K562 (cell line): Measurements from ENCODE around the gene PPP1R14B. TPM values are rescaled to one million over a fixed set of nuclear protein-coding genes. Genes with fewer than 3 reads are reported as not detected.

Experiments
- ATAC-seq: fragments of 200-7000 bp; cut with Tn5 transposase; 3 replicates; pipeline ENCODE4 v1.9.1; 2020; ENCODE audit warnings: moderate library complexity
- BruUV-seq: library from RNA; stranded (reverse); fragments of 400-500 nt; replicated peaks from 2 replicates; lab custom pipeline; 2021; lab: Mats Ljungman, UMichigan
- CTCF ChIA-PET: fragments of 300-600 bp; formaldehyde crosslinking; extraction: SDS; loops from one replicate; lab custom pipeline; 2021; ENCODE audit warnings: low intra/inter-chr PET ratio; lab: Yijun Ruan, JAX
- POLR2A ChIA-PET: fragments of 300-600, 350-650 bp; sonication (Branson Sonifier 250); formaldehyde crosslinking; extraction: SDS; loops from one replicate; lab custom pipeline; 2021; ENCODE audit warnings: antibody characterized with exemption, inconsistent platforms; lab: Yijun Ruan, JAX
- DNase-seq, 4 experiments: peaks; one replicate each; pipeline versions ENCODE4 v3.0.0 to v3.0.0-alpha.2; 2011 to 2018; ENCODE audit warnings: low spot score in 3 of 4, mixed read lengths in 3 of 4; ENCODE audit errors: extremely low read depth in 1 of 4
- FAIRE-seq: peaks from 2 replicates; lab custom pipeline; 2011; peaks lifted over from hg19 to GRCh38; lab: Jason Lieb, UNC
- H2AFZ ChIP-seq: 2 replicates; pipeline ENCODE4 v1.6.0; 2011; ENCODE audit warnings: low read depth, low read length, control low read depth, inconsistent platforms
- H3K27ac ChIP-seq: fragments of 200-600 bp; 3 replicates; pipeline ENCODE4 v1.8.0; 2011; ENCODE audit warnings: low read depth, mild to moderate bottlenecking, control low read depth, inconsistent platforms, low read length, moderate library complexity, mixed read lengths; ENCODE audit errors: extremely low read depth
- H3K27me3 ChIP-seq, 2 experiments: fragments of 300-600 bp in 1 of 2; 2 replicates in 1 of 2; 3 replicates in 1 of 2; pipeline versions ENCODE4 v1.6.0 to v1.8.0; 2011; ENCODE audit warnings: inconsistent platforms in 2 of 2, low read length in 2 of 2, mild to moderate bottlenecking in 1 of 2, mixed read lengths in 1 of 2, moderate library complexity in 1 of 2; ENCODE audit not compliant: control insufficient read depth in 2 of 2, insufficient read depth in 2 of 2
- H3K36me3 ChIP-seq: fragments of 300-600 bp; 3 replicates; pipeline ENCODE4 v1.8.0; 2011; ENCODE audit warnings: mild to moderate bottlenecking, low read length, inconsistent platforms; ENCODE audit not compliant: control insufficient read depth, insufficient read depth
- H3K4me1 ChIP-seq, 2 experiments: fragments of 200-600 bp in 1 of 2; replicated peaks in 1 of 2; 2 replicates in 1 of 2; 3 replicates in 1 of 2; pipeline versions ENCODE4 v1.5.1 to v1.8.0; 2011; ENCODE audit warnings: inconsistent platforms in 2 of 2, low read length in 2 of 2, mild to moderate bottlenecking in 1 of 2, mixed read lengths in 1 of 2, moderate library complexity in 1 of 2; ENCODE audit not compliant: control insufficient read depth in 2 of 2, insufficient read depth in 2 of 2
- H3K4me2 ChIP-seq: 2 replicates; pipeline ENCODE4 v1.6.1; 2011; ENCODE audit warnings: low read length, control low read depth, inconsistent platforms, mixed read lengths; ENCODE audit not compliant: insufficient read depth
- H3K4me3 ChIP-seq: fragments of 200-600 bp; sonication (generic), shearing (Covaris generic); 2 replicates; pipeline ENCODE4 v1.5.1; 2016; ENCODE audit warnings: control low read depth, inconsistent platforms
- H3K79me2 ChIP-seq: fragments of 200-600 bp; 3 replicates; pipeline ENCODE4 v1.8.0; 2011; ENCODE audit warnings: low read length, inconsistent platforms; ENCODE audit not compliant: control insufficient read depth, insufficient read depth
- H3K9ac ChIP-seq, 2 experiments: 2 replicates each; pipeline versions ENCODE4 v1.6.0 to v1.6.1; 2011; ENCODE audit warnings: low read depth in 2 of 2, low read length in 2 of 2, control low read depth in 1 of 2, inconsistent platforms in 1 of 2, mild to moderate bottlenecking in 1 of 2, mixed read lengths in 1 of 2; ENCODE audit not compliant: insufficient read depth in 1 of 2
- H3K9me1 ChIP-seq: one replicate; pipeline ENCODE4 v1.6.0; 2011; ENCODE audit warnings: inconsistent platforms, mild to moderate bottlenecking, low read length, moderate library complexity; ENCODE audit not compliant: control insufficient read depth, insufficient read depth
- H3K9me3 ChIP-seq: replicated peaks from 2 replicates; pipeline ENCODE4 v1.5.1; 2011; ENCODE audit warnings: low read depth, low read length, inconsistent platforms; ENCODE audit not compliant: control insufficient read depth, insufficient read depth
- H4K20me1 ChIP-seq: replicated peaks from 2 replicates; pipeline ENCODE4 v1.6.1; 2011; ENCODE audit warnings: low read length, inconsistent platforms, mixed read lengths; ENCODE audit not compliant: control insufficient read depth, insufficient read depth
- CBX3 ChIP-seq, 2 experiments: IDR thresholded peaks; 1 replicate in 1 of 2; 2 replicates in 1 of 2; pipeline ENCODE4 v1.6.1; 2012; ENCODE audit warnings: inconsistent platforms in 2 of 2, low read length in 2 of 2, borderline replicate concordance in 1 of 2, control low read depth in 1 of 2
- E2F3 ChIP-seq: fragments of 250-450 bp; sonication (Bioruptor Pico); IDR thresholded peaks from 2 replicates; pipeline ENCODE4 v1.4.0; 2020; ENCODE audit warnings: mild to moderate bottlenecking
- MAZ ChIP-seq, 2 experiments: fragments of 450-650 bp in 1 of 2; sonication (generic) in 1 of 2; formaldehyde crosslinking; IDR thresholded peaks in 1 of 2; conservative IDR thresholded peaks in 1 of 2; 2 replicates each; pipeline versions ENCODE4 v1.4.0 to v1.5.0; 2020; ENCODE audit warnings: mild to moderate bottlenecking in 1 of 2, missing genetic modification reagents in 1 of 2
- NFXL1 ChIP-seq: fragments of 450-650 bp; formaldehyde crosslinking; IDR thresholded peaks from 2 replicates; pipeline ENCODE4 v1.4.0; 2021; ENCODE audit warnings: mild to moderate bottlenecking
- POLR2A ChIP-seq: fragments of 450-650 bp; conservative IDR thresholded peaks from 2 replicates; pipeline ENCODE4 v1.6.1; 2016
- THAP7 ChIP-seq: fragments of 250-450 bp; sonication (Bioruptor Pico); IDR thresholded peaks from 2 replicates; pipeline ENCODE4 v1.5.0; 2021
- ZBTB11 ChIP-seq, 3 experiments: fragments of 200-800 bp in 1 of 3; fragments of 250-450 bp in 1 of 3; fragments of 450-650 bp in 1 of 3; sonication (Bioruptor Pico) in 1 of 3; sonication (Bioruptor generic) in 1 of 3; formaldehyde crosslinking in 1 of 3; IDR thresholded peaks; 2 replicates each; pipeline versions ENCODE4 v1.6.1 to v1.8.0; 2016 to 2022; ENCODE audit warnings: mild to moderate bottlenecking in 2 of 3, missing genetic modification characterization in 2 of 3, missing compliant biosample characterization in 1 of 3, moderate library complexity in 1 of 3
- ZNF444 ChIP-seq: fragments of 250-450 bp; sonication (Bioruptor Pico); IDR thresholded peaks from 2 replicates; pipeline ENCODE4 v1.4.0; 2020; ENCODE audit warnings: mild to moderate bottlenecking, moderate library complexity
- ZNF551 ChIP-seq: fragments of 250-450 bp; sonication (Bioruptor Pico); IDR thresholded peaks from 2 replicates; pipeline ENCODE4 v1.5.0; 2021; ENCODE audit warnings: mild to moderate bottlenecking, moderate library complexity
- ZNF655 ChIP-seq: fragments of 250-450 bp; sonication (Bioruptor Pico); IDR thresholded peaks from 2 replicates; pipeline ENCODE4 v1.5.0; 2021
- ZNF707 ChIP-seq: fragments of 250-450 bp; sonication (Bioruptor Pico); conservative IDR thresholded peaks from 2 replicates; pipeline ENCODE4 v1.8.0; 2022; ENCODE audit warnings: inconsistent platforms, mild to moderate bottlenecking, moderate library complexity
- WGBS: fragments of 100-300 bp; shearing (Covaris generic); methylation state at CpG from one replicate; pipeline ENCODE4 v1.1.6; 2016; ENCODE audit warnings: low coverage, mixed read lengths; ENCODE audit not compliant: insufficient coverage; ENCODE audit errors: missing lambda C conversion rate; 5-methylcytosine and 5-hydroxymethylcytosine counted together
- in situ Hi-C: fragments of 300-500 bp; cut with MboI; formaldehyde crosslinking; loops from 4 replicates; pipeline ENCODE4 v1.15.0; 2018; ENCODE audit warnings: inconsistent platforms, mixed read lengths
- intact Hi-C: fragments of 100-400 bp; cut with micrococcal nuclease; formaldehyde crosslinking; loops from 2 replicates; pipeline ENCODE4 v1.14.2; 2022
- polyA plus RNA-seq, 8 experiments: library from polyadenylated mRNA; depleted of rRNA in 4 of 8; stranded (reverse) in 5 of 8; unstranded in 3 of 8; fragments of >200 nt; fragmentation: Nextera tagmentation in 2 of 8; fragmentation: Illumina TruSeq in 1 of 8; extraction: Ambion mirVana in 2 of 8; extraction: Trizol in 1 of 8; gene quantifications; 2 replicates each; pipeline versions ENCODE4 v1.2.1 to v1.2.3, GENCODE V29; 2011 to 2014; ENCODE audit warnings: inconsistent platforms in 1 of 8, missing spikeins in 1 of 8
- total RNA-seq, 7 experiments: library from RNA; depleted of rRNA in 6 of 7; stranded (reverse); fragments of >200 nt in 6 of 7; fragmentation: Illumina TruSeq in 2 of 7; extraction: Trizol in 2 of 7; gene quantifications; 2 replicates each; pipeline versions ENCODE4 v1.2.1 to v1.2.3, GENCODE V29; 2011 to 2021; ENCODE audit warnings: low replicate concordance in 1 of 7

Gene PPP1R14B
- total and polyA plus RNA-seq, 9 of the 15 experiments (the other 6 are each of a cell fraction or from before 2014, with no cell fraction given), result 7.7 to 566 (median 212) TPM

- H4K20me1 ChIP-seq, result no peaks in the 10 kb centered on the region; the same call in 1 of the 2 replicates
- DNase-seq (no peak), FAIRE-seq (no peak), ATAC-seq (no peak)
- H3K27ac ChIP-seq, result no peak overlapping the region
- H3K4me2 ChIP-seq, result no peak overlapping the region
- TF ChIP-seq ZBTB11 (CRISPR knock-in tag; IDR thresholded peaks at IDR 0.05) (no peak), POLR2A (no peak), ZNF707 (CRISPR knock-in tag) (no peak), MAZ (CRISPR knock-in tag; conservative IDR thresholded peaks at IDR 0.05 in 1 of 2, IDR thresholded peaks at IDR 0.05 in 1 of 2) (no peak), THAP7 (no peak), ZNF551 (CRISPR knock-in tag) (no peak), CBX3 (IDR thresholded peaks at IDR 0.05; ENCODE audit: borderline replicate concordance in 1 of 2, low read length in 2 of 2) (no peak), E2F3 (CRISPR knock-in tag) (no peak), NFXL1 (no peak), ZNF655 (CRISPR knock-in tag) (no peak), ZNF444 (CRISPR knock-in tag) (no peak)
- ChIA-PET CTCF (no interaction called here), POLR2A (no interaction called here)
- intact Hi-C loops (no loop called here), in situ Hi-C loops (no loop called here)
- no peaks in the 10 kb centered on the region for H3K79me2 ChIP-seq
- 20% methylated on average over 4 of the region's 4 CpGs for WGBS
- no peak overlapping the region for H2AFZ ChIP-seq
- H3K9ac ChIP-seq, result no peak overlapping the region
- no TSS peak for BruUV-seq
- peaks cover 48 to 67% of the 10 kb centered on the region in 2 experiments for H3K27me3 ChIP-seq
- no peak overlapping the region for H3K4me3 ChIP-seq
- H3K36me3 ChIP-seq, result no peaks in the 10 kb centered on the region
- H3K9me3 ChIP-seq, result no peaks in the 10 kb centered on the region
- no peaks in the 10 kb centered on the region for H3K9me1 ChIP-seq
- peaks cover 2 to 56% of the 10 kb centered on the region in 2 experiments; a peak in 4 of 5 replicates for H3K4me1 ChIP-seq
Observed at GRCh38 chr11:64295760-64296159, 49.0 kb upstream of the PPP1R14B start.
